ENCODE measurements around the gene CDHR2.

GRCh38 chr5:176626876-176627236, 77.7 kb downstream of the CDHR2 start:
- no peak for TF ChIP-seq ZFP3 (CRISPR knock-in tag; IDR thresholded peaks at IDR 0.05)
- TF ChIP-seq ARNTL (CRISPR knock-in tag; IDR thresholded peaks at IDR 0.05; ENCODE audit: borderline replicate concordance, low read depth): no peak
- no peak for TF ChIP-seq ZFP30 (CRISPR knock-in tag; IDR thresholded peaks at IDR 0.05)
- no peak for TF ChIP-seq CSDC2 (CRISPR knock-in tag; IDR thresholded peaks at IDR 0.05)
- no peak for TF ChIP-seq OSR1 (CRISPR knock-in tag; IDR thresholded peaks at IDR 0.05)
- TF ChIP-seq RARB (CRISPR knock-in tag; IDR thresholded peaks at IDR 0.05): no peak
- no peak for TF ChIP-seq GLIS3 (CRISPR knock-in tag; IDR thresholded peaks at IDR 0.05)
- TF ChIP-seq ZNF70 (CRISPR knock-in tag; IDR thresholded peaks at IDR 0.05): no peak
- no peak for TF ChIP-seq ESRRG (CRISPR knock-in tag; IDR thresholded peaks at IDR 0.05)
- no peak for TF ChIP-seq PATZ1 (CRISPR knock-in tag; IDR thresholded peaks at IDR 0.05; ENCODE audit: borderline replicate concordance)
- TF ChIP-seq CREB5 (CRISPR knock-in tag; IDR thresholded peaks at IDR 0.05; ENCODE audit: low read depth): no peak
